Right lobe of liver (tissue), 6 donors: Measurements from ENCODE around the gene EXPH5. TPM values are rescaled to one million over a fixed set of nuclear protein-coding genes. Genes with fewer than 3 reads are reported as not detected.
"Not testable (repeated sequence)": the region's sequence is repeated elsewhere in the genome, so short reads cannot be mapped to it uniquely, and the experiment has no call there.

Experiments used
- ATAC-seq, 4 donors: fragments of 200-7000 bp; cut with Tn5 transposase; one replicate each; pipeline ENCODE4 v1.9.1; 2020; ENCODE audit warnings: mild to moderate bottlenecking in 4 of 4, moderate library complexity in 4 of 4
- DNase-seq, 3 donors: peaks; one replicate each; pipeline ENCODE4 v3.0.0-alpha.2; 2020
- H3K27ac ChIP-seq, 3 donors: fragments of 200-600 bp; one replicate each; pipeline ENCODE4 v1.8.0; 2022
- H3K27me3 ChIP-seq, 2 donors: fragments of 200-600 bp; one replicate each; pipeline ENCODE4 v1.8.0; 2022
- H3K36me3 ChIP-seq, 4 donors: fragments of 200-600 bp; sonication (generic) in 1 of 4; one replicate each; pipeline versions ENCODE4 v1.5.1 to v1.8.0; 2017 to 2022; ENCODE audit warnings: control low read depth in 1 of 4
- H3K4me1 ChIP-seq, 4 donors: fragments of 200-600 bp; sonication (generic) in 1 of 4; one replicate each; pipeline versions ENCODE4 v1.5.1 to v1.8.0; 2017 to 2022; ENCODE audit warnings: control low read depth in 1 of 4
- H3K4me3 ChIP-seq, 3 donors: fragments of 200-600 bp; one replicate each; pipeline ENCODE4 v1.8.0; 2022
- H3K9me3 ChIP-seq, 4 donors: fragments of 200-600 bp; sonication (generic) in 1 of 4; one replicate each; pipeline versions ENCODE4 v1.5.1 to v1.8.0; 2017 to 2022; ENCODE audit warnings: control low read depth in 1 of 4
- POLR2A ChIP-seq: fragments of 450-650 bp; IDR thresholded peaks from one replicate; pipeline ENCODE4 v1.6.1; 2017; ENCODE audit warnings: antibody characterized with exemption, mild to moderate bottlenecking
- WGBS: methylation state at CpG from one replicate; pipeline ENCODE4 v1.1.6; 2018; ENCODE audit warnings: low coverage, low lambda C conversion rate; ENCODE audit not compliant: insufficient coverage; ENCODE audit errors: missing lambda C conversion rate; 5-methylcytosine and 5-hydroxymethylcytosine counted together
- intact Hi-C, 2 donors: fragments of 100-400 bp; cut with DNase I; formaldehyde crosslinking; loops; one replicate each; pipeline versions ENCODE4 v1.11.2 to v1.14.1; 2022
- long read RNA-seq: library from polyadenylated mRNA; unstranded; transcript quantifications from one replicate; pipeline ENCODE4 v2.0.0, GENCODE V29; 2019
- total RNA-seq, 6 experiments: library from RNA; depleted of rRNA in 2 of 6; stranded (reverse); fragments of >200 nt in 2 of 6; fragmentation: NEBNext Ultra II Directional in 3 of 6; extraction: Animal tissue kit (Norgen Biotek cat#: 25700) in 3 of 6; gene quantifications; one replicate each; pipeline versions ENCODE4 v1.1.0 to v1.2.4, GENCODE V29; 2016 to 2023
- TF ChIP-seq, protein P1 (sequence below), 4 donors: fragments of 200-600 bp in 3 of 4; fragments of 450-650 bp in 1 of 4; IDR thresholded peaks; one replicate each; pipeline versions ENCODE4 v1.5.1 to v1.8.0; 2016 to 2022; ENCODE audit warnings: antibody characterized with exemption in 4 of 4, mild to moderate bottlenecking in 2 of 4
- donor health status: DM: no; HTN: yes; CAD: no.
- donor health status: DM: no; HTN: no; CAD: no.
- donor health status: DM: no; HTN: no; CAD: no.
- donor health status: DM: no; HTN: yes; CAD: no.
- donor health status: DM: no; HTN: yes; CAD: no.

Gene EXPH5, protein sequence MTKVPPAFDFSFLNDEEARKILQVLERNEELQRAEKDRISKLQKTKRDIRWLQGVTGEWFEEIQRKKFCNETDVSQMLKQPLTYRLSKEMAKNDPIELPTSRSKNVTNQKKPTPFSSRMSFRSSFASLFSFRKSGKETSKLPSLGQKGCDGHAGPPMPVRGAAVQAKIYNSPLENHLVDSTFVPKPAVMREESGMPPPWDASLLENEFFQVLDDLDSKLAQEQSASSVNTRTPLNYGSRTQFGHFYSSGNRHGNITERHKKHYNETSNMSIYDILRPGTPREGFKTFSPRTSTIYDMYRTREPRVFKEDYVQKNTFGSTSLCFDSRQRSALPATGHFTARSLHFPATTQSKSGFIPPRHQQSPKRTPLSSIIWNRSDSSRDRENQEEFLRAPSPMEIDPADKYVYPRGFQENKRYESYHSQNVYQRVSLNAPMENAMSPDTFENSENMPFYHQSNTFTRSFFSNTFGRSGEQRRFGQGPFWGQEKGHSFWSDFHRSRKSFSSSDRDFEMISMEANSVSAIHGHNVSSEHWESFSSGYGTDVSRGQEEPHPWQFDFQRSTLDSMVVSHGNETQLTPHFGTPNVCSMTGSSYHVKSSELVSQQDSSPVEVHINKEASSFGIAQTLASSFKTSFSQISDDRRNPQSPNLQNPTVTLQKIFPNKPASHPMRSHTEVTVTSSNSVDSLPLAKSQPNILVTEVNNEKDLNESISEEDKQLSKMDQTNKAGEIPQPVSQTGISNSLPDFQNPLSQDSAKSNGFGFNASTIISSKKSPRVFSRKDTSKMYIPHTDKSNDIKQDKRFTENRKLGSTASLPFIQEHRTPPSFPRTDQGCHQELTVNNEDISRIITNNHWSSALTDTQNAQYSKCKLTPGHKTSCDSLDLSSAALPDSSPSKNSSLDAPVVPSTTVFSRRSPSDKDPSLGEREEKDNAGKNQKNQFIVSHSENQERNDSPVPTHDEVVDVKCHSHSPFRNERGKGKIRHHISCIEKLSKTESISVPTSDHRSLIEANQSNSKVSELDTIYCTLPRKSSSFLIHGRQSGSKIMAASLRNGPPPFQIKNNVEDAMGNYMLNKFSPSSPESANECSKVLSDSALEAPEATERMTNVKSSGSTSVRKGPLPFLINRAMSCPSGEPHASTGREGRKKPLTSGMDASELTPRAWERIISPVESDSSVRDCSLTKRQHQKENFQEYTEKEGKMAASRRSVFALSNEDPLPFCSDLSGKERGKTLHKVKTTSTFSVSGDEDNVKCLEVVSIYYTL (N-terminal part only)
- total RNA-seq = 10 to 100 TPM in 3 of 6 experiments, 1 to 10 TPM in 3; 8.3 to 12.4 (median 10.2) TPM
- long read RNA-seq, partial matches to known transcripts = 0 of 3 reads
- long read RNA-seq, other reads (novel, unspliced or antisense) = 3 of 3 reads

DNA sequence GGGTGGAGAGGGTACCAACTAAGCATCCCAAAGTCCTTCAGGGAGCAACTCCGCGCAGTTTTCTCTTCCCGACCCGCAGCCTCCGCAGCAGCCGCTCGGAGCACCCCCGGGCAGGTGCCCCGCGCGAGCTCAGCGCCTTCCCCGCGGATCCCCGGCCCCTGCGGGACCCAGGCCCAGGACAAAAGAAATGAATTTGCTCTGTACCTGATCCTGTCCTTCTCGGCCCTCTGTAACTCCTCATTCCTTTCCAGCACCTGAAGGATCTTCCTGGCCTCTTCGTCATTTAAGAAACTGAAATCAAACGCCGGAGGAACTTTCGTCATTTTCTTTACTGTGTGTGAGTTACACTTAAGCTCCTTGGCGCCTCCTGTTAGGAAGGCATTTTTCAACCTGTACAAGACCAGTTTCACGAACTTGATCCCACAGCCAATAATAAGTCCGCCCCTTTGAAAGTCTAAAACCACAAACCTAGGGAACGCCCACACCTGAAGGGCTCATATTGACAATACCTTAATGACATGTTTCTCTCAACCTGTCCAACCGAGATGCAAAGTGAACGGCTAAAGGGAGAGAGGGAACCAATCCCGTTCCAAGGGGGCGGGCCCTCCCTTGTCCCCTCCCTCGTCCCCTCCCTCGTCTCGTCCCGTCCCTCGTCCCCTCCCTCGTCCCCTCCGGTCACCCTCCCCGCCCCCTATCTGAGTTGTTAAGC lies at the start of gene EXPH5:
Gene EXPH5, minus strand, starts transcription at position 555 of the 709 bp plus-strand sequence. Its CDS starts 232 bp downstream, at position 323.
- Histone ChIP-seq H3K4me3 (peak within 1 kb of the TSS; percentile 55 to 85 (median 72)), H3K27ac (peak within 1 kb of the TSS; percentile 26 to 89 (median 75)), H3K9me3 (no peaks in the 10 kb centered on the region), H3K36me3 (no peaks in the 10 kb centered on the region), H3K27me3 (no peaks in the 10 kb centered on the region), H3K4me1 (peaks cover 0 to 6% (median 2%) of the 10 kb centered on the region in 4 donors)
- ATAC-seq (peak; percentile 99 to 100 (median 99)), DNase-seq (peak; percentile 95 to 97 (median 96))
- peak; percentile 46 for TF ChIP-seq POLR2A
- TF ChIP-seq, protein P1, sequence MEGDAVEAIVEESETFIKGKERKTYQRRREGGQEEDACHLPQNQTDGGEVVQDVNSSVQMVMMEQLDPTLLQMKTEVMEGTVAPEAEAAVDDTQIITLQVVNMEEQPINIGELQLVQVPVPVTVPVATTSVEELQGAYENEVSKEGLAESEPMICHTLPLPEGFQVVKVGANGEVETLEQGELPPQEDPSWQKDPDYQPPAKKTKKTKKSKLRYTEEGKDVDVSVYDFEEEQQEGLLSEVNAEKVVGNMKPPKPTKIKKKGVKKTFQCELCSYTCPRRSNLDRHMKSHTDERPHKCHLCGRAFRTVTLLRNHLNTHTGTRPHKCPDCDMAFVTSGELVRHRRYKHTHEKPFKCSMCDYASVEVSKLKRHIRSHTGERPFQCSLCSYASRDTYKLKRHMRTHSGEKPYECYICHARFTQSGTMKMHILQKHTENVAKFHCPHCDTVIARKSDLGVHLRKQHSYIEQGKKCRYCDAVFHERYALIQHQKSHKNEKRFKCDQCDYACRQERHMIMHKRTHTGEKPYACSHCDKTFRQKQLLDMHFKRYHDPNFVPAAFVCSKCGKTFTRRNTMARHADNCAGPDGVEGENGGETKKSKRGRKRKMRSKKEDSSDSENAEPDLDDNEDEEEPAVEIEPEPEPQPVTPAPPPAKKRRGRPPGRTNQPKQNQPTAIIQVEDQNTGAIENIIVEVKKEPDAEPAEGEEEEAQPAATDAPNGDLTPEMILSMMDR (IDR thresholded peaks at IDR 0.05) = peak in 1 of 4 donors; percentile 5
- under 1% methylated on average over 31 of the region's 37 CpGs for WGBS
- intact Hi-C loops = loop anchor here in 1 of 2 donors (10.0 kb wide), 1 partner anchor 51 kb away; no protein-coding TSS in a partner anchor

DNA sequence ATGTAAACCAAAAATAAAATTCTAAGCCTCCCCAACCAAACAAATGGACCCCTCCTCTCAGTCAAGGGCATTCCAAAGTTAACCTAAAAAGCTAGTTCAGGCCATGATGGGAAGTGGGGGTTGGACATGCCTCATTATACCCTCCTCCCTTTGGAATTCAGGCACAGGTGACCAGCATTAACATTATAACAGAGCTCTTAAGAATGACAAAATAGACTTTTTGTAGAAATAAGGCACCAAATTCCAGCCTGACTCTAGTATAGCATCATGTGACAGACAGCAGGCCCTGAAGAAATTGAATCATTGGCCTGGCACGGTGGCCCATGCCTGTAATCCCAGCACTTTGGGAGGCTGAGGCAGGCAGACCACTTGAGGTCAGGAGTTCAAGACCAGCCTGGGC lies 48.2 kb upstream of the EXPH5 start:
- not testable (repeated sequence) for ATAC-seq, H3K4me3 ChIP-seq, H3K27ac ChIP-seq, H3K27me3 ChIP-seq, H3K36me3 ChIP-seq, H3K9me3 ChIP-seq, DNase-seq
- H3K4me1 ChIP-seq = peaks cover 0 to 14% (median 6%) of the 10 kb centered on the region in 4 donors
- no CpG with 5 or more reads among the region's 1 CpG for WGBS
- intact Hi-C loops = loop anchor here in 1 of 2 donors (10.0 kb wide), 1 partner anchor 47 kb away; the partner anchor contains the start of gene EXPH5

DNA sequence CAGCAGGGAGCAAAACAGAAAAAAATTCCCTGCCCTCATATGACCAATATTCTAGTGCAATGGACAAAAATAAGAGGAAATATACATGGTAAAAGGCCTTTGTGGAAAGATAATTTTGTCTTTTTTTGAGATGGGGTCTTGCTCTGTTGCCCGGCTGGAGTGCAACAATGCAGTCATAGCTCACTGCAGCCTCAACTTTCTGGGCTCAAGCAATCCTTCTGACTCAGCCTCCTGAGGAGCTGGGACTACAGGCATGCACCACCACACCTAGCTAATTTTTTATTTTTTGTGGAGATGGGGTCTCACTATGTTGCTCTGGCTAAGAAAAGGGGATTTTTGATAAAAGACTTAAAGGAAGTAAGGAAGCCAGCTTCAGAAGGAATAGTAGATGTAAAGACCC lies 45.6 kb upstream of the EXPH5 start:
- intact Hi-C loops = no loop called here
- TF ChIP-seq POLR2A = no peak
- H3K4me3 ChIP-seq = no peak overlapping the region
- no peak overlapping the region for H3K27ac ChIP-seq
- H3K27me3 ChIP-seq = no peaks in the 10 kb centered on the region
- peaks cover 0 to 8% (median 3%) of the 10 kb centered on the region in 4 donors for H3K4me1 ChIP-seq
- no peaks in the 10 kb centered on the region for H3K36me3 ChIP-seq
- no peak for ATAC-seq
- H3K9me3 ChIP-seq = no peaks in the 10 kb centered on the region
- no peak for DNase-seq
- 75% methylated on average over 1 of the region's 1 CpG for WGBS

- Histone ChIP-seq H3K9me3 (no peaks in the 10 kb centered on the region), H3K4me3 (no peak overlapping the region), H3K27me3 (no peaks in the 10 kb centered on the region), H3K36me3 (no peaks in the 10 kb centered on the region), H3K4me1 (no peaks in the 10 kb centered on the region), H3K27ac (no peak overlapping the region)
- intact Hi-C loops = no loop called here
- no peak for ATAC-seq
- TF ChIP-seq, protein P1 (IDR thresholded peaks at IDR 0.05) = no peak
- TF ChIP-seq POLR2A = no peak
- WGBS = 74% methylated on average over 2 of the region's 2 CpGs
- DNase-seq = no peak
These were observed 42.7 kb upstream of the EXPH5 start for GRCh38 chr11:108636222-108636621.
